Measurements from ENCODE around the gene MFGE8.
"Not testable (repeated sequence)": the region's sequence is repeated elsewhere in the genome, so short reads cannot be mapped to it uniquely, and the experiment has no call there.

Gene MFGE8

GRCh38 chr15:88925648-88926047 lies 12.5 kb upstream of the MFGE8 start:
- WGBS (ENCODE audit: extremely low coverage, insufficient coverage, low lambda C conversion rate), result 100% methylated on average over 2 of the region's 2 CpGs
- H4K8ac ChIP-seq (ENCODE audit: low read depth, low read length), result not testable (repeated sequence)

DNA sequence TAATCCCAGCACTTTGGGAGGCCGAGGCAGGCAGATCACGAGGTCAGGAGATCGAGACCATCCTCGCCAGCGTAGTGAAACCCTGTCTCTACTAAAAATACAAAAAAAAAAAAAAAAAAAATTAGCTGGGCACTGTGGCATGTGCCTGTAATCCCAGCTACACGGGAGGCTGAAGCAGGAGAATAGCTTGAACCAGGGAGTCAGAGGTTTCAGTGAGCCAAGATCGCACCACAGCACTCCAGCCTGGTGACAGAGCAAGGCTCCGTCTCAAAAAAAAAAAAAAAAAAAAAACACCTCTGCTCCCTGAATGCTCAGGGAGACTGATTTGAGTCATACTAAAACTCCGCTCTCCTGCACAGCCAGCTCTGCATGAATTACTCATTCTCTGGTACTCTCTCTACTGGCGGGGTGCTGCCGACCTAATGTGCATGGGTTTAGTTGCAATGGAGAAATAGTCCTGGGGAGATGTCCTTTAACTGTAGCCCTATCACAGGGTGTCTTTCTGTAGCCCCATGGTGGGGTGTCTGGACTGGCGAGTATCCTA lies 7.8 kb upstream of the MFGE8 start:
- not testable (repeated sequence) for H3K9ac ChIP-seq (ENCODE audit: low read length); H2BK5ac ChIP-seq (ENCODE audit: low read length); H3K79me2 ChIP-seq (ENCODE audit: control insufficient read depth, insufficient read depth, low read length); DNase-seq; H3K27me3 ChIP-seq (ENCODE audit: insufficient read depth, low read length, poor library complexity); H4K8ac ChIP-seq (ENCODE audit: low read depth, low read length); H4K5ac ChIP-seq (ENCODE audit: low read length); H2BK120ac ChIP-seq (ENCODE audit: low read depth, low read length); H3K36me3 ChIP-seq (ENCODE audit: control insufficient read depth, insufficient read depth, low read length); H2AK5ac ChIP-seq (ENCODE audit: low read length); H3K23ac ChIP-seq (ENCODE audit: low read length); H2BK15ac ChIP-seq (replicated peaks; ENCODE audit: low read depth); H3K27ac ChIP-seq (ENCODE audit: low read depth, low read length); H3K4me2 ChIP-seq (ENCODE audit: low read length); H3K79me1 ChIP-seq (ENCODE audit: low read length); H3K4me1 ChIP-seq (ENCODE audit: control insufficient read depth, low read depth, low read length); H3K4me3 ChIP-seq (ENCODE audit: low read length); H3K18ac ChIP-seq (ENCODE audit: low read length); H3K4ac ChIP-seq (ENCODE audit: low read depth, low read length); H3K56ac ChIP-seq (ENCODE audit: low read length)
- no CpG with 5 or more reads among the region's 12 CpGs for WGBS (ENCODE audit: extremely low coverage, insufficient coverage, low lambda C conversion rate)

More at GRCh38 chr15:88925648-88926047, 12.5 kb upstream of the MFGE8 start:
- not testable (repeated sequence) for H3K79me1 ChIP-seq (ENCODE audit: low read length); H4K5ac ChIP-seq (ENCODE audit: low read length); H2AK5ac ChIP-seq (ENCODE audit: low read length); H3K18ac ChIP-seq (ENCODE audit: low read length); H3K79me2 ChIP-seq (ENCODE audit: control insufficient read depth, insufficient read depth, low read length); DNase-seq; H3K9ac ChIP-seq (ENCODE audit: low read length); H2BK5ac ChIP-seq (ENCODE audit: low read length); H3K4me3 ChIP-seq (ENCODE audit: low read length); H2BK15ac ChIP-seq (replicated peaks; ENCODE audit: low read depth); H2BK120ac ChIP-seq (ENCODE audit: low read depth, low read length); H3K27ac ChIP-seq (ENCODE audit: low read depth, low read length); H3K23ac ChIP-seq (ENCODE audit: low read length); H3K56ac ChIP-seq (ENCODE audit: low read length); H3K4me2 ChIP-seq (ENCODE audit: low read length); H3K4ac ChIP-seq (ENCODE audit: low read depth, low read length); H3K27me3 ChIP-seq (ENCODE audit: insufficient read depth, low read length, poor library complexity); H3K4me1 ChIP-seq (ENCODE audit: control insufficient read depth, low read depth, low read length); H3K36me3 ChIP-seq (ENCODE audit: control insufficient read depth, insufficient read depth, low read length)

GRCh38 chr15:88920186-88920891 lies 7.2 kb upstream of the MFGE8 start:
- H3K56ac ChIP-seq (ENCODE audit: low read length), result no peak overlapping the region
- no peak for DNase-seq

DNA sequence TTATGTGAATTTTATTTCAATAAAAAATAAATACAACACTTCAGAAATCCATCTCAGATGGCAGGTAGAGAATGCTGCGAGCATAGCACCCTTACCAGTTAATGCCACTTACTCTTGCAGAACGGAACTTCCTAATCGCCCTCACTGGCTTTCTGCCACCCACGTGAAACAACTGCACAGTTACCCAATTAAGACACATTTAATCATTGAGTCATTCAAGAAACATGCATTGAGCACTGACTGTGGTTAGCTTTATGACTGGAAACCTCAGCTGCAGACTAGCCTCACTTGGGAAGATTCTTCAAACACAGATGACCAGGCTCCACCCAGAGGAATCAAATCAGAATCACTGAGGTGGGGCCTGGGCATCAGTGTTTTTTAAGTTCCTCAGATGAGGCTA lies 5.6 kb upstream of the MFGE8 start:
- H3K36me3 ChIP-seq (ENCODE audit: control insufficient read depth, insufficient read depth, low read length), result no peaks in the 10 kb centered on the region
- no peak overlapping the region for H3K9ac ChIP-seq (ENCODE audit: low read length)
- H3K56ac ChIP-seq (ENCODE audit: low read length), result no peak overlapping the region
- H4K5ac ChIP-seq (ENCODE audit: low read length), result no peak overlapping the region
- no peak overlapping the region for H3K27ac ChIP-seq (ENCODE audit: low read depth, low read length)
- no CpG with 5 or more reads among the region's 4 CpGs for WGBS (ENCODE audit: extremely low coverage, insufficient coverage, low lambda C conversion rate)
- H3K79me1 ChIP-seq (ENCODE audit: low read length), result no peaks in the 10 kb centered on the region
- no peak overlapping the region for H3K18ac ChIP-seq (ENCODE audit: low read length)
- H2BK5ac ChIP-seq (ENCODE audit: low read length), result no peak overlapping the region
- no peaks in the 10 kb centered on the region for H3K4me1 ChIP-seq (ENCODE audit: control insufficient read depth, low read depth, low read length)
- no peak overlapping the region for H3K23ac ChIP-seq (ENCODE audit: low read length)
- DNase-seq, result no peak
- H3K27me3 ChIP-seq (ENCODE audit: insufficient read depth, low read length, poor library complexity), result no peaks in the 10 kb centered on the region
- no peaks in the 10 kb centered on the region for H3K79me2 ChIP-seq (ENCODE audit: control insufficient read depth, insufficient read depth, low read length)
- H4K8ac ChIP-seq (ENCODE audit: low read depth, low read length), result no peak overlapping the region
- H3K4me3 ChIP-seq (ENCODE audit: low read length), result no peak overlapping the region
- H3K4me2 ChIP-seq (ENCODE audit: low read length), result no peak overlapping the region
- H3K4ac ChIP-seq (ENCODE audit: low read depth, low read length), result no peak overlapping the region
- no peak overlapping the region for H2AK5ac ChIP-seq (ENCODE audit: low read length)
- no peak overlapping the region for H2BK15ac ChIP-seq (replicated peaks; ENCODE audit: low read depth)
- H2BK120ac ChIP-seq (ENCODE audit: low read depth, low read length), result no peak overlapping the region

More at GRCh38 chr15:88920186-88920891, 7.2 kb upstream of the MFGE8 start:
- WGBS (ENCODE audit: extremely low coverage, insufficient coverage, low lambda C conversion rate), result no CpG with 5 or more reads among the region's 9 CpGs
- Histone ChIP-seq H3K36me3 (ENCODE audit: control insufficient read depth, insufficient read depth, low read length) (no peaks in the 10 kb centered on the region), H2BK120ac (ENCODE audit: low read depth, low read length) (no peak overlapping the region), H3K4me3 (ENCODE audit: low read length) (no peak overlapping the region), H3K4me1 (ENCODE audit: control insufficient read depth, low read depth, low read length) (no peaks in the 10 kb centered on the region), H4K8ac (ENCODE audit: low read depth, low read length) (no peak overlapping the region), H3K79me2 (ENCODE audit: control insufficient read depth, insufficient read depth, low read length) (no peaks in the 10 kb centered on the region), H3K79me1 (ENCODE audit: low read length) (no peaks in the 10 kb centered on the region), H3K9ac (ENCODE audit: low read length) (no peak overlapping the region), H3K4ac (ENCODE audit: low read depth, low read length) (no peak overlapping the region), H2BK5ac (ENCODE audit: low read length) (no peak overlapping the region), H3K23ac (ENCODE audit: low read length) (no peak overlapping the region), H3K27ac (ENCODE audit: low read depth, low read length) (no peak overlapping the region), H4K5ac (ENCODE audit: low read length) (no peak overlapping the region), H3K27me3 (ENCODE audit: insufficient read depth, low read length, poor library complexity) (no peaks in the 10 kb centered on the region), H3K4me2 (ENCODE audit: low read length) (no peak overlapping the region), H3K18ac (ENCODE audit: low read length) (no peak overlapping the region), H2BK15ac (replicated peaks; ENCODE audit: low read depth) (no peak overlapping the region), H2AK5ac (ENCODE audit: low read length) (no peak overlapping the region)

GRCh38 chr15:88917760-88918159 lies 4.6 kb upstream of the MFGE8 start:
- Histone ChIP-seq H3K79me2 (ENCODE audit: control insufficient read depth, insufficient read depth, low read length) (no peaks in the 10 kb centered on the region), H2BK120ac (ENCODE audit: low read depth, low read length) (no peak overlapping the region), H3K4ac (ENCODE audit: low read depth, low read length) (no peak overlapping the region), H3K23ac (ENCODE audit: low read length) (no peak overlapping the region), H4K5ac (ENCODE audit: low read length) (no peak overlapping the region), H2AK5ac (ENCODE audit: low read length) (no peak overlapping the region), H3K79me1 (ENCODE audit: low read length) (no peaks in the 10 kb centered on the region), H3K27me3 (ENCODE audit: insufficient read depth, low read length, poor library complexity) (no peaks in the 10 kb centered on the region), H3K27ac (ENCODE audit: low read depth, low read length) (no peak overlapping the region), H3K4me3 (ENCODE audit: low read length) (no peak overlapping the region), H3K9ac (ENCODE audit: low read length) (no peak overlapping the region), H3K56ac (ENCODE audit: low read length) (no peak overlapping the region), H3K36me3 (ENCODE audit: control insufficient read depth, insufficient read depth, low read length) (no peaks in the 10 kb centered on the region), H3K4me2 (ENCODE audit: low read length) (no peak overlapping the region), H3K4me1 (ENCODE audit: control insufficient read depth, low read depth, low read length) (no peaks in the 10 kb centered on the region), H2BK15ac (replicated peaks; ENCODE audit: low read depth) (no peak overlapping the region), H4K8ac (ENCODE audit: low read depth, low read length) (no peak overlapping the region), H3K18ac (ENCODE audit: low read length) (no peak overlapping the region), H2BK5ac (ENCODE audit: low read length) (no peak overlapping the region)
- no CpG with 5 or more reads among the region's 5 CpGs for WGBS (ENCODE audit: extremely low coverage, insufficient coverage, low lambda C conversion rate)
- no peak for DNase-seq

- Histone ChIP-seq H2BK15ac (replicated peaks; ENCODE audit: low read depth) (no peak overlapping the region), H3K9ac (ENCODE audit: low read length) (no peak overlapping the region), H2BK5ac (ENCODE audit: low read length) (no peak overlapping the region), H3K79me2 (ENCODE audit: control insufficient read depth, insufficient read depth, low read length) (peaks cover 13% of the 10 kb centered on the region), H3K4me3 (ENCODE audit: low read length) (no peak overlapping the region), H4K8ac (ENCODE audit: low read depth, low read length) (no peak overlapping the region), H3K4ac (ENCODE audit: low read depth, low read length) (no peak overlapping the region), H3K18ac (ENCODE audit: low read length) (no peak overlapping the region), H3K79me1 (ENCODE audit: low read length) (peaks cover 2% of the 10 kb centered on the region), H4K5ac (ENCODE audit: low read length) (no peak overlapping the region), H3K27ac (ENCODE audit: low read depth, low read length) (no peak overlapping the region), H3K36me3 (ENCODE audit: control insufficient read depth, insufficient read depth, low read length) (no peaks in the 10 kb centered on the region), H3K23ac (ENCODE audit: low read length) (no peak overlapping the region), H2AK5ac (ENCODE audit: low read length) (no peak overlapping the region), H3K27me3 (ENCODE audit: insufficient read depth, low read length, poor library complexity) (no peaks in the 10 kb centered on the region), H2BK120ac (ENCODE audit: low read depth, low read length) (no peak overlapping the region), H3K4me1 (ENCODE audit: control insufficient read depth, low read depth, low read length) (no peaks in the 10 kb centered on the region), H3K56ac (ENCODE audit: low read length) (no peak overlapping the region), H3K4me2 (ENCODE audit: low read length) (no peak overlapping the region)
- no CpG with 5 or more reads among the region's 10 CpGs for WGBS (ENCODE audit: extremely low coverage, insufficient coverage, low lambda C conversion rate)
- no peak for DNase-seq
Measured at GRCh38 chr15:88915354-88915753, 2.2 kb upstream of the MFGE8 start.
